SK-N-SH treated with all-trans-retinoic acid at 6 μM for 48 hours (cell line): ENCODE results near the gene MILR1.

Experiments
- ARNTL ChIP-seq: fragments of 450-650 bp; formaldehyde crosslinking; IDR thresholded peaks from 2 replicates; pipeline ENCODE4 v1.5.0; 2020; ENCODE audit warnings: low read depth, mild to moderate bottlenecking, moderate library complexity, borderline replicate concordance
- BACH2 ChIP-seq: fragments of 250-450 bp; sonication (Bioruptor Pico); IDR thresholded peaks from 2 replicates; pipeline ENCODE4 v1.9.0; 2021; ENCODE audit warnings: mild to moderate bottlenecking, borderline replicate concordance
- OSR1 ChIP-seq: fragments of 250-450 bp; sonication (Bioruptor Pico); IDR thresholded peaks from 2 replicates; pipeline ENCODE4 v1.8.0; 2022; ENCODE audit warnings: moderate library complexity, mild to moderate bottlenecking, inconsistent platforms
- PATZ1 ChIP-seq: fragments of 250-450 bp; sonication (Bioruptor Pico); IDR thresholded peaks from 2 replicates; pipeline ENCODE4 v1.8.0; 2020; ENCODE audit warnings: mild to moderate bottlenecking, moderate library complexity, borderline replicate concordance
- RARB ChIP-seq: fragments of 250-450 bp; sonication (Bioruptor Pico); IDR thresholded peaks from 2 replicates; pipeline ENCODE4 v1.8.0; 2021; ENCODE audit warnings: mild to moderate bottlenecking, moderate library complexity
- SNAI2 ChIP-seq: fragments of 250-450 bp; sonication (Bioruptor Pico); IDR thresholded peaks from 2 replicates; pipeline ENCODE4 v1.5.0; 2020; ENCODE audit warnings: mild to moderate bottlenecking, moderate library complexity
- TOX ChIP-seq: fragments of 250-450 bp; sonication (Bioruptor Pico); IDR thresholded peaks from 2 replicates; pipeline ENCODE4 v1.8.0; 2021; ENCODE audit warnings: mild to moderate bottlenecking, moderate library complexity, borderline replicate concordance
- ZFP3 ChIP-seq: fragments of 250-450 bp; sonication (Bioruptor Pico); IDR thresholded peaks from 2 replicates; pipeline ENCODE4 v1.5.0; 2020; ENCODE audit warnings: mild to moderate bottlenecking, moderate library complexity
- ZFP30 ChIP-seq: fragments of 450-650 bp; formaldehyde crosslinking; IDR thresholded peaks from 2 replicates; pipeline ENCODE4 v1.5.0; 2022; ENCODE audit warnings: mild to moderate bottlenecking, moderate library complexity
- ZNF565 ChIP-seq: fragments of 450-650 bp; formaldehyde crosslinking; conservative IDR thresholded peaks from 2 replicates; pipeline ENCODE4 v1.5.0; 2020; ENCODE audit warnings: low read depth, mild to moderate bottlenecking, moderate library complexity
- ZNF8 ChIP-seq: fragments of 450-650 bp; formaldehyde crosslinking; IDR thresholded peaks from 2 replicates; pipeline ENCODE4 v1.5.0; 2020; ENCODE audit warnings: mild to moderate bottlenecking, moderate library complexity
- TF ChIP-seq, protein P1 (sequence below): fragments of 250-450 bp; sonication (Bioruptor Pico); IDR thresholded peaks from 2 replicates; pipeline ENCODE4 v1.5.1; 2021; ENCODE audit warnings: mild to moderate bottlenecking, moderate library complexity
- TF ChIP-seq, protein P2 (sequence below): fragments of 250-450 bp; sonication (Bioruptor Pico); IDR thresholded peaks from 2 replicates; pipeline ENCODE4 v1.5.0; 2020; ENCODE audit warnings: mild to moderate bottlenecking, moderate library complexity

DNA sequence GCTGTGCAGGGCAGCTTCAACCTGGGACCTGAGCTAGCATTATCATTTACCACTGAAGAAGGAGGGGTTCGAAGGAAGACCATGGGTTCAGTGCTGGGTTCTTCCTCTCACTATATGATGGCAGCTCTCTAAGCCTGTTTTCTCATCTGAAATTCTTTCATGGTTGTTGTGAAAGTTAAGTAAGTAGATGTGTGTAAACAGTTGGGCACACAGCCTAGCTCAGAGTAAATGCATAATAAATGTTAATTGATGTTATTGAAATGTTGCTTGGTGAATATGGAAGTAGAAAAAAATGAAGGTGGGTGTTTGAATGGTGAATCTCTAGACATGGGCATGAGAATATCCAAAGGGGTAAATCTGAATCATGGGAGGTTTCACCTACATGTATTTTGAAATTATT lies 66.9 kb downstream of the MILR1 start:
- TF ChIP-seq ZNF8 (no peak), OSR1 (CRISPR knock-in tag) (no peak), ZFP3 (CRISPR knock-in tag) (no peak), ZFP30 (CRISPR knock-in tag) (no peak), TOX (CRISPR knock-in tag) (no peak), BACH2 (CRISPR knock-in tag) (no peak), ARNTL (CRISPR knock-in tag) (no peak), ZNF565 (CRISPR knock-in tag) (no peak), RARB (CRISPR knock-in tag) (no peak), PATZ1 (CRISPR knock-in tag) (no peak), SNAI2 (CRISPR knock-in tag) (no peak)
- TF ChIP-seq, protein P1, sequence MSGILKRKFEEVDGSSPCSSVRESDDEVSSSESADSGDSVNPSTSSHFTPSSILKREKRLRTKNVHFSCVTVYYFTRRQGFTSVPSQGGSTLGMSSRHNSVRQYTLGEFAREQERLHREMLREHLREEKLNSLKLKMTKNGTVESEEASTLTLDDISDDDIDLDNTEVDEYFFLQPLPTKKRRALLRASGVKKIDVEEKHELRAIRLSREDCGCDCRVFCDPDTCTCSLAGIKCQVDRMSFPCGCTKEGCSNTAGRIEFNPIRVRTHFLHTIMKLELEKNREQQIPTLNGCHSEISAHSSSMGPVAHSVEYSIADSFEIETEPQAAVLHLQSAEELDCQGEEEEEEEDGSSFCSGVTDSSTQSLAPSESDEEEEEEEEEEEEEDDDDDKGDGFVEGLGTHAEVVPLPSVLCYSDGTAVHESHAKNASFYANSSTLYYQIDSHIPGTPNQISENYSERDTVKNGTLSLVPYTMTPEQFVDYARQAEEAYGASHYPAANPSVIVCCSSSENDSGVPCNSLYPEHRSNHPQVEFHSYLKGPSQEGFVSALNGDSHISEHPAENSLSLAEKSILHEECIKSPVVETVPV (CRISPR knock-in tag) = no peak
- TF ChIP-seq, protein P2, sequence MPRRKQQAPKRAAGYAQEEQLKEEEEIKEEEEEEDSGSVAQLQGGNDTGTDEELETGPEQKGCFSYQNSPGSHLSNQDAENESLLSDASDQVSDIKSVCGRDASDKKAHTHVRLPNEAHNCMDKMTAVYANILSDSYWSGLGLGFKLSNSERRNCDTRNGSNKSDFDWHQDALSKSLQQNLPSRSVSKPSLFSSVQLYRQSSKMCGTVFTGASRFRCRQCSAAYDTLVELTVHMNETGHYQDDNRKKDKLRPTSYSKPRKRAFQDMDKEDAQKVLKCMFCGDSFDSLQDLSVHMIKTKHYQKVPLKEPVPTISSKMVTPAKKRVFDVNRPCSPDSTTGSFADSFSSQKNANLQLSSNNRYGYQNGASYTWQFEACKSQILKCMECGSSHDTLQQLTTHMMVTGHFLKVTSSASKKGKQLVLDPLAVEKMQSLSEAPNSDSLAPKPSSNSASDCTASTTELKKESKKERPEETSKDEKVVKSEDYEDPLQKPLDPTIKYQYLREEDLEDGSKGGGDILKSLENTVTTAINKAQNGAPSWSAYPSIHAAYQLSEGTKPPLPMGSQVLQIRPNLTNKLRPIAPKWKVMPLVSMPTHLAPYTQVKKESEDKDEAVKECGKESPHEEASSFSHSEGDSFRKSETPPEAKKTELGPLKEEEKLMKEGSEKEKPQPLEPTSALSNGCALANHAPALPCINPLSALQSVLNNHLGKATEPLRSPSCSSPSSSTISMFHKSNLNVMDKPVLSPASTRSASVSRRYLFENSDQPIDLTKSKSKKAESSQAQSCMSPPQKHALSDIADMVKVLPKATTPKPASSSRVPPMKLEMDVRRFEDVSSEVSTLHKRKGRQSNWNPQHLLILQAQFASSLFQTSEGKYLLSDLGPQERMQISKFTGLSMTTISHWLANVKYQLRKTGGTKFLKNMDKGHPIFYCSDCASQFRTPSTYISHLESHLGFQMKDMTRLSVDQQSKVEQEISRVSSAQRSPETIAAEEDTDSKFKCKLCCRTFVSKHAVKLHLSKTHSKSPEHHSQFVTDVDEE (CRISPR knock-in tag) = no peak
